WTC11 (cell line): ENCODE results near the gene BPGM.

Experiments used
- CTCF ChIP-seq: fragments of 200-600 bp; IDR thresholded peaks from 2 replicates; pipeline ENCODE4 v1.8.0; 2022; ENCODE audit warnings: antibody characterized with exemption
- E2F4 ChIP-seq: sonication (generic); formaldehyde crosslinking; IDR thresholded peaks from 2 replicates; pipeline ENCODE4 v1.8.1; 2022; ENCODE audit warnings: low read depth, mild to moderate bottlenecking, moderate library complexity, missing genetic modification reagents, borderline replicate concordance
- FOXK1 ChIP-seq: sonication (generic); formaldehyde crosslinking; IDR thresholded peaks from 2 replicates; pipeline ENCODE4 v1.8.0; 2022; ENCODE audit warnings: mild to moderate bottlenecking, moderate library complexity, missing genetic modification reagents
- GABPB1 ChIP-seq: sonication (generic); formaldehyde crosslinking; IDR thresholded peaks from 2 replicates; pipeline ENCODE4 v1.8.1; 2023; ENCODE audit warnings: mild to moderate bottlenecking, missing genetic modification reagents
- HMGXB4 ChIP-seq: sonication (generic); formaldehyde crosslinking; IDR thresholded peaks from 2 replicates; pipeline ENCODE4 v1.8.1; 2023; ENCODE audit warnings: mild to moderate bottlenecking, moderate library complexity, missing genetic modification reagents
- PREB ChIP-seq: sonication (generic); formaldehyde crosslinking; IDR thresholded peaks from 2 replicates; pipeline ENCODE4 v1.8.1; 2022; ENCODE audit warnings: mild to moderate bottlenecking, missing genetic modification reagents, moderate library complexity, borderline replicate concordance
- RELA ChIP-seq: sonication (generic); formaldehyde crosslinking; IDR thresholded peaks from 2 replicates; pipeline ENCODE4 v1.8.1; 2022; ENCODE audit warnings: missing genetic modification reagents, mild to moderate bottlenecking, borderline replicate concordance
- SMAD3 ChIP-seq: sonication (generic); formaldehyde crosslinking; IDR thresholded peaks from 2 replicates; pipeline ENCODE4 v1.8.0; 2022; ENCODE audit warnings: missing genetic modification reagents, mild to moderate bottlenecking, borderline replicate concordance
- SP1 ChIP-seq: sonication (generic); formaldehyde crosslinking; conservative IDR thresholded peaks from 2 replicates; pipeline ENCODE4 v1.8.1; 2022; ENCODE audit warnings: missing genetic modification reagents
- USF2 ChIP-seq: sonication (generic); formaldehyde crosslinking; IDR thresholded peaks from 2 replicates; pipeline ENCODE4 v1.8.1; 2023; ENCODE audit warnings: mild to moderate bottlenecking, missing genetic modification reagents, moderate library complexity
- ZBTB43 ChIP-seq: sonication (generic); formaldehyde crosslinking; IDR thresholded peaks from 2 replicates; pipeline ENCODE4 v1.8.1; 2023; ENCODE audit warnings: mild to moderate bottlenecking, missing genetic modification reagents
- ZNF263 ChIP-seq: sonication (generic); formaldehyde crosslinking; IDR thresholded peaks from 2 replicates; pipeline ENCODE4 v1.8.1; 2022; ENCODE audit warnings: low read depth, mild to moderate bottlenecking, moderate library complexity, missing genetic modification reagents

GRCh38 chr7:134651991-134652390, 5.3 kb downstream of the BPGM start:
- no peak for TF ChIP-seq USF2 (CRISPR knock-in tag)
- no peak for TF ChIP-seq RELA (CRISPR knock-in tag)
- TF ChIP-seq SMAD3 (CRISPR knock-in tag) = no peak
- TF ChIP-seq GABPB1 (CRISPR knock-in tag) = no peak
- TF ChIP-seq SP1 (CRISPR knock-in tag) = no peak
- TF ChIP-seq CTCF = no peak
- no peak for TF ChIP-seq HMGXB4 (CRISPR knock-in tag)
- TF ChIP-seq E2F4 (CRISPR knock-in tag) = no peak
- no peak for TF ChIP-seq ZBTB43
- no peak for TF ChIP-seq PREB (CRISPR knock-in tag)
- no peak for TF ChIP-seq FOXK1 (CRISPR knock-in tag)
- TF ChIP-seq ZNF263 (CRISPR knock-in tag) = no peak
